PFSK-1 (cell line): ENCODE data around the gene CDIPT.

Experiments
- FOXP2 ChIP-seq: optimal IDR thresholded peaks from 2 replicates; pipeline ENCODE3; 2011; ENCODE audit warnings: borderline replicate concordance, control low read depth, inconsistent platforms; ENCODE audit not compliant: insufficient read depth; ENCODE audit errors: extremely low read length, extremely low read depth
- POLR2AphosphoS5 ChIP-seq: IDR thresholded peaks from 2 replicates; pipeline ENCODE4 v1.6.1; 2012; ENCODE audit warnings: low read depth, mild to moderate bottlenecking, control low read depth, low read length, moderate library complexity
- REST ChIP-seq, 2 experiments: IDR thresholded peaks; 2 replicates each; pipeline versions ENCODE4 v1.6.1 to v1.8.0; 2011 to 2012; ENCODE audit warnings: low read depth in 2 of 2, low read length in 2 of 2, control low read depth in 1 of 2, inconsistent platforms in 1 of 2, mild to moderate bottlenecking in 1 of 2, moderate library complexity in 1 of 2; ENCODE audit not compliant: insufficient read depth in 1 of 2
- SIN3A ChIP-seq: IDR thresholded peaks from 2 replicates; pipeline ENCODE4 v1.6.1; 2012; ENCODE audit warnings: mild to moderate bottlenecking, low read length, moderate library complexity, borderline replicate concordance; ENCODE audit not compliant: insufficient read depth
- TAF1 ChIP-seq: IDR thresholded peaks from 2 replicates; pipeline ENCODE4 v1.6.1; 2012; ENCODE audit warnings: low read length, control low read depth, borderline replicate concordance; ENCODE audit not compliant: insufficient read depth

Gene CDIPT

GRCh38 chr16:29873319-29873718, 10.3 kb upstream of the CDIPT start:
- no peak for TF ChIP-seq FOXP2
- TF ChIP-seq POLR2AphosphoS5 = no peak
- no peak for TF ChIP-seq TAF1
- no peak for TF ChIP-seq SIN3A
- TF ChIP-seq REST (IDR thresholded peaks at IDR 0.05; ENCODE audit: insufficient read depth in 1 of 2, low read depth in 2 of 2, low read length in 2 of 2) = no peak

GRCh38 chr16:29871822-29872546, 9.0 kb upstream of the CDIPT start:
- TF ChIP-seq TAF1 (no peak), REST (IDR thresholded peaks at IDR 0.05; ENCODE audit: insufficient read depth in 1 of 2, low read depth in 2 of 2, low read length in 2 of 2) (no peak), SIN3A (no peak), FOXP2 (no peak), POLR2AphosphoS5 (no peak)

GRCh38 chr16:29868396-29869009, 5.5 kb upstream of the CDIPT start:
- TF ChIP-seq TAF1 (no peak), REST (IDR thresholded peaks at IDR 0.05; ENCODE audit: insufficient read depth in 1 of 2, low read depth in 2 of 2, low read length in 2 of 2) (no peak)

- no peak for TF ChIP-seq REST (IDR thresholded peaks at IDR 0.05; ENCODE audit: insufficient read depth in 1 of 2, low read depth in 2 of 2, low read length in 2 of 2)
- TF ChIP-seq TAF1 = no peak
- TF ChIP-seq FOXP2 = no peak
- TF ChIP-seq SIN3A = no peak
- TF ChIP-seq POLR2AphosphoS5 = no peak
These were observed 1.2 kb upstream of the CDIPT start for GRCh38 chr16:29864205-29864604.
